ENCODE measurements around the gene XPO5. TPM values are rescaled to one million over a fixed set of nuclear protein-coding genes. Genes with fewer than 3 reads are reported as not detected.
A peak's percentile ranks its signal among the peaks of the same experiment; 100 is the strongest.

Gene XPO5
- total RNA-seq, 4 donors from 2014 or later: 17.3 to 55.3 (median 27.8) TPM

- Histone ChIP-seq H3K4me3 (peak overlapping the region; percentile 66 to 93 (median 73)), H3K36me3 (no peaks in the 10 kb centered on the region), H3K27ac (peak overlapping the region in 3 of 4 donors; percentile 78 to 81 (median 81))
Measured at GRCh38 chr6:43476746-43477145, 99.1 kb downstream of the XPO5 start.

GRCh38 chr6:43475516-43475915 is 100.3 kb downstream of the XPO5 start:
- Histone ChIP-seq H3K4me1 (peaks cover 6 to 18% (median 7%) of the 10 kb centered on the region in 4 donors), H3K4me3 (no peak overlapping the region), H3K27me3 (no peaks in the 10 kb centered on the region), H3K36me3 (no peaks in the 10 kb centered on the region), H3K27ac (no peak overlapping the region), H3K9me3 (no peaks in the 10 kb centered on the region)
- no peak for TF ChIP-seq CTCF (IDR thresholded peaks at IDR 0.05)
- no peak for TF ChIP-seq POLR2A (IDR thresholded peaks at IDR 0.05)
- no peak for DNase-seq

More at GRCh38 chr6:43476746-43477145, 99.1 kb downstream of the XPO5 start:
- H3K27me3 ChIP-seq: no peaks in the 10 kb centered on the region
- no peaks in the 10 kb centered on the region for H3K9me3 ChIP-seq
- peaks cover 6 to 18% (median 7%) of the 10 kb centered on the region in 4 donors for H3K4me1 ChIP-seq
- no peak for TF ChIP-seq POLR2A (IDR thresholded peaks at IDR 0.05)
- no peak for TF ChIP-seq CTCF (IDR thresholded peaks at IDR 0.05)
- no peak for DNase-seq

- no peak overlapping the region for H3K27ac ChIP-seq
- no peaks in the 10 kb centered on the region for H3K36me3 ChIP-seq
- DNase-seq: no peak
- no peak for TF ChIP-seq POLR2A (IDR thresholded peaks at IDR 0.05)
- no peak for TF ChIP-seq CTCF (IDR thresholded peaks at IDR 0.05)
- peaks cover 0 to 4% (median 0%) of the 10 kb centered on the region in 4 donors for H3K4me1 ChIP-seq
- no peak overlapping the region for H3K4me3 ChIP-seq
- H3K27me3 ChIP-seq: no peaks in the 10 kb centered on the region
- H3K9me3 ChIP-seq: no peaks in the 10 kb centered on the region
Measured at GRCh38 chr6:43472515-43472914, 103.3 kb downstream of the XPO5 start.

Small RNA genes within 50 kb of the gene (small RNA-seq; reads per million reads assigned to genes)
- gene RF00426: 0 reads per million in 2 donors
- gene RNU6-1113P: 0 reads per million in 2 donors

Other genes starting within 250 kb of the XPO5 start
- 10 to 100 TPM; 16.6 to 42.9 (median 24.5) TPM for gene ZNF318, start 206.4 kb downstream of the XPO5 start, total RNA-seq
- gene ABCC10, start 148.5 kb downstream of the XPO5 start, total RNA-seq: 10 to 100 TPM; 30.3 to 75.2 (median 48.2) TPM
- gene DLK2, start 120.5 kb downstream of the XPO5 start, total RNA-seq: not detected
- gene TJAP1, start 98.5 kb downstream of the XPO5 start, total RNA-seq: 10 to 100 TPM; 21.4 to 58.6 (median 45.7) TPM
- gene LRRC73, start 65.7 kb downstream of the XPO5 start, total RNA-seq: 1 to 10 TPM in 1 of 4 donors, not detected in 3; 3.3 TPM
- 100 to 1,000 TPM in 2 of 4 donors, 10 to 100 TPM in 2; 78.3 to 165 (median 108) TPM for gene YIPF3, start 59.1 kb downstream of the XPO5 start, total RNA-seq
- 10 to 100 TPM in 3 of 4 donors, 1 to 10 TPM in 1; 8.6 to 29.7 (median 16.5) TPM for gene POLR1C, start 58.9 kb downstream of the XPO5 start, total RNA-seq
- 10 to 100 TPM in 2 of 4 donors, 1 to 10 TPM in 2; 7.1 to 12.6 (median 10.2) TPM for gene POLH, start 147 bp upstream of the XPO5 start, total RNA-seq
- 100 to 1,000 TPM in 1 of 4 donors, 10 to 100 TPM in 3; 73.4 to 118 (median 88.4) TPM for gene GTPBP2, start 53.2 kb upstream of the XPO5 start, total RNA-seq
- gene MAD2L1BP, start 59.8 kb upstream of the XPO5 start, total RNA-seq: 10 to 100 TPM; 32.2 to 72.0 (median 58.0) TPM
- 1 to 10 TPM in 1 of 4 donors, not detected in 3; 1.7 TPM for gene RSPH9, start 69.0 kb upstream of the XPO5 start, total RNA-seq
- 10 to 100 TPM; 41.1 to 64.4 (median 52.4) TPM for gene MRPS18A, start 111.8 kb upstream of the XPO5 start, total RNA-seq
- 100 to 1,000 TPM; 202 to 663 (median 418) TPM for gene VEGFA, start 194.2 kb upstream of the XPO5 start, total RNA-seq